CD4-positive, alpha-beta T cell (primary cell): Measurements from ENCODE around the gene CCDC33. TPM values are rescaled to one million over a fixed set of nuclear protein-coding genes. Genes with fewer than 3 reads are reported as not detected.

ENCODE experiments used
- ATAC-seq: fragments of 200-7000 bp; cut with Tn5 transposase; one replicate; pipeline ENCODE4 v1.10.0; 2022; ENCODE audit warnings: mild to moderate bottlenecking; ENCODE audit not compliant: poor library complexity
- CTCF ChIA-PET: fragments of 350-600 bp; sonication (Branson Sonifier 250); formaldehyde crosslinking; loops from one replicate; lab custom pipeline; 2021; ENCODE audit warnings: antibody characterized with exemption, inconsistent platforms; lab: Charles Lee
- POLR2A ChIA-PET: fragments of 350-600 bp; sonication (Branson Sonifier 250); formaldehyde crosslinking; loops from one replicate; lab custom pipeline; 2021; ENCODE audit warnings: antibody characterized with exemption, inconsistent platforms; lab: Charles Lee
- DNase-seq, 14 experiments: peaks; one replicate each; pipeline ENCODE4 v3.0.0-alpha.2; 2013 to 2020; ENCODE audit warnings: mixed read lengths in 2 of 14
- H3K27ac ChIP-seq, 2 donors: one replicate each; pipeline versions ENCODE4 v1.5.1 to v1.7.0; 2013; ENCODE audit warnings: low read length in 2 of 2, low read depth in 1 of 2, mild to moderate bottlenecking in 1 of 2
- H3K27me3 ChIP-seq, 2 experiments: 1 replicate in 1 of 2; 2 replicates in 1 of 2; pipeline versions ENCODE4 v1.6.1 to v1.7.0; 2013; ENCODE audit warnings: low read length in 2 of 2, control low read depth in 1 of 2, mild to moderate bottlenecking in 1 of 2, moderate library complexity in 1 of 2; ENCODE audit not compliant: insufficient read depth in 2 of 2, control insufficient read depth in 1 of 2
- H3K36me3 ChIP-seq: one replicate; pipeline ENCODE4 v1.6.1; 2013; ENCODE audit warnings: low read length, control low read depth; ENCODE audit not compliant: insufficient read depth
- H3K4me1 ChIP-seq: one replicate; pipeline ENCODE4 v1.6.1; 2013; ENCODE audit warnings: low read length, control low read depth; ENCODE audit not compliant: insufficient read depth
- H3K4me3 ChIP-seq: one replicate; pipeline ENCODE4 v1.5.1; 2013; ENCODE audit warnings: mild to moderate bottlenecking, low read length, moderate library complexity
- H3K9me3 ChIP-seq, 2 experiments: 1 replicate in 1 of 2; 2 replicates in 1 of 2; pipeline versions ENCODE4 v1.6.1 to v1.7.0; 2013; ENCODE audit warnings: low read length in 2 of 2, mild to moderate bottlenecking in 2 of 2, control low read depth in 1 of 2, moderate library complexity in 1 of 2; ENCODE audit not compliant: control insufficient read depth in 1 of 2, insufficient read depth in 1 of 2
- H3K27ac Mint-ChIP-seq: one replicate; pipeline ENCODE4 v1.8.0; 2020; ENCODE audit warnings: mixed read lengths
- H3K27me3 Mint-ChIP-seq: one replicate; pipeline ENCODE4 v1.8.0; 2021; ENCODE audit warnings: mixed read lengths
- H3K36me3 Mint-ChIP-seq: one replicate; pipeline ENCODE4 v1.8.0; 2021; ENCODE audit warnings: low read depth, mixed read lengths
- H3K4me1 Mint-ChIP-seq: one replicate; pipeline ENCODE4 v1.8.0; 2021; ENCODE audit warnings: low read depth, mixed read lengths
- H3K4me3 Mint-ChIP-seq: one replicate; pipeline ENCODE4 v1.8.0; 2020; ENCODE audit warnings: mild to moderate bottlenecking, mixed read lengths
- H3K9me3 Mint-ChIP-seq: one replicate; pipeline ENCODE4 v1.8.0; 2020; ENCODE audit warnings: mixed read lengths
- intact Hi-C, 2 experiments: fragments of 100-400 bp; cut with DNase I in 1 of 2; cut with micrococcal nuclease in 1 of 2; formaldehyde crosslinking; loops; one replicate each; pipeline versions ENCODE4 v1.15.1 to v1.9.0; 2023 to 2025; cut with DNase I, micrococcal nuclease
- total RNA-seq, 174 experiments: library from RNA in 2 of 174; stranded (reverse) in 2 of 174; gene quantifications; one replicate each; pipeline ENCODE4 v1.2.3 and lab custom pipeline; 2021 to 2026
- TF ChIP-seq, protein P1 (sequence below): fragments of 200-600 bp; IDR thresholded peaks from one replicate; pipeline ENCODE4 v1.8.0; 2022; ENCODE audit warnings: antibody characterized with exemption, mild to moderate bottlenecking

Gene CCDC33
- total RNA-seq, 2 experiments from 2014 or later = not detected

DNA sequence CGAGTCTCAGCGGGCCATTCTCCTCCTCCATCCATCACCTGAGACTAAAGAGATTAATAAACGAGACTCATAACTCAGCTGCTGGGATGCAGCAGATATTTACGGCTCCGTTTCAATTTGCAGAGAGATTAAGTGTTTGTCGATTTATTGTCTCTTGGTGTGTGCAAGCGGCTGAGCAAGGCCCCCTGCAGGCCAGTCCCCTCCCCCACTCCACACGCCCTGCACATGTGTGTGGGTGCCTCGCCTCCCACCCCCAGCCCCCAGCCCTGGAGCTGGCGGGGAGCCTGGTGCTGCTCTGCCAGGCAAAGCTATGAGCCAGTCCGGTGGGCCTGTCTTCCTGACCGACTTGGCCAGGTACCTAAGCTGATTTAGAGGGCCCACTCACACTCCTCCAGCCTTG, 68.3 kb downstream of the CCDC33 start:
- H3K4me3 ChIP-seq = no peak overlapping the region
- peaks cover 0 to 4% of the 10 kb centered on the region in 2 experiments for H3K9me3 ChIP-seq
- H3K27me3 ChIP-seq = peaks cover 18 to 21% of the 10 kb centered on the region in 2 experiments
- ATAC-seq (no peak), DNase-seq (no peak)
- ChIA-PET CTCF (no interaction called here), POLR2A (no interaction called here)
- H3K4me1 ChIP-seq = no peaks in the 10 kb centered on the region
- H3K9me3 Mint-ChIP-seq = no peaks in the 10 kb centered on the region
- H3K27ac Mint-ChIP-seq = no peak overlapping the region
- H3K27ac ChIP-seq = no peak overlapping the region
- no peak overlapping the region for H3K4me3 Mint-ChIP-seq
- TF ChIP-seq, protein P1, sequence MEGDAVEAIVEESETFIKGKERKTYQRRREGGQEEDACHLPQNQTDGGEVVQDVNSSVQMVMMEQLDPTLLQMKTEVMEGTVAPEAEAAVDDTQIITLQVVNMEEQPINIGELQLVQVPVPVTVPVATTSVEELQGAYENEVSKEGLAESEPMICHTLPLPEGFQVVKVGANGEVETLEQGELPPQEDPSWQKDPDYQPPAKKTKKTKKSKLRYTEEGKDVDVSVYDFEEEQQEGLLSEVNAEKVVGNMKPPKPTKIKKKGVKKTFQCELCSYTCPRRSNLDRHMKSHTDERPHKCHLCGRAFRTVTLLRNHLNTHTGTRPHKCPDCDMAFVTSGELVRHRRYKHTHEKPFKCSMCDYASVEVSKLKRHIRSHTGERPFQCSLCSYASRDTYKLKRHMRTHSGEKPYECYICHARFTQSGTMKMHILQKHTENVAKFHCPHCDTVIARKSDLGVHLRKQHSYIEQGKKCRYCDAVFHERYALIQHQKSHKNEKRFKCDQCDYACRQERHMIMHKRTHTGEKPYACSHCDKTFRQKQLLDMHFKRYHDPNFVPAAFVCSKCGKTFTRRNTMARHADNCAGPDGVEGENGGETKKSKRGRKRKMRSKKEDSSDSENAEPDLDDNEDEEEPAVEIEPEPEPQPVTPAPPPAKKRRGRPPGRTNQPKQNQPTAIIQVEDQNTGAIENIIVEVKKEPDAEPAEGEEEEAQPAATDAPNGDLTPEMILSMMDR = no peak
- H3K36me3 ChIP-seq = no peaks in the 10 kb centered on the region
- no peaks in the 10 kb centered on the region for H3K36me3 Mint-ChIP-seq
- H3K27me3 Mint-ChIP-seq = peaks cover 77% of the 10 kb centered on the region
- intact Hi-C loops = loop anchor here in 1 of 2 experiments (5.0 kb wide), 2 partner anchors 177 to 332 kb away; no protein-coding TSS in a partner anchor
- no peaks in the 10 kb centered on the region for H3K4me1 Mint-ChIP-seq

DNA sequence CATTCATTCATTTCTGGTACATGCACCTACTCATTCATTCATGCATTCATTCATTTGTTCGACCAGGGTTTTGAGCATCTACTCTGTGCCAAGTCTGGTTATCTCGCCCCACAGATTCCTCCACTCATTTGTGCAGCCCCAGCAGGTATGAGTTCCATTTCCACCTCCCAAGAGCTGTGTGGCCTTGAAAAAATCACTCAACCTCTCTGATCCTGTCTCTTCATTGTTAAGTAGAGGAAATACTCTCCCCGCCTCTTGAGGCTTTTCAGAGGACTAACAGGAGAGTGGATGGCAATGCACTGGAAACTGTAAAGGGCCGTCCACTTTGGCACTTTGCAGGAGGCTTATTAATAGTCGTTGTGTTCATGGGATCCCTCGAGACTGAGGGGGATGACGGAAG, 69.6 kb downstream of the CCDC33 start:
- peaks cover 67% of the 10 kb centered on the region for H3K27me3 Mint-ChIP-seq
- no peak overlapping the region for H3K27ac ChIP-seq
- no peaks in the 10 kb centered on the region for H3K4me1 Mint-ChIP-seq
- H3K9me3 ChIP-seq = no peaks in the 10 kb centered on the region
- no peaks in the 10 kb centered on the region for H3K4me1 ChIP-seq
- no peak for ATAC-seq
- peaks cover 18 to 20% of the 10 kb centered on the region in 2 experiments for H3K27me3 ChIP-seq
- no peaks in the 10 kb centered on the region for H3K36me3 ChIP-seq
- intact Hi-C loops = no loop called here
- TF ChIP-seq, protein P1 = no peak
- no peak overlapping the region for H3K27ac Mint-ChIP-seq
- CTCF ChIA-PET = no interaction called here
- POLR2A ChIA-PET = no interaction called here
- no peaks in the 10 kb centered on the region for H3K9me3 Mint-ChIP-seq
- no peak for DNase-seq
- H3K4me3 ChIP-seq = no peak overlapping the region
- no peaks in the 10 kb centered on the region for H3K36me3 Mint-ChIP-seq
- H3K4me3 Mint-ChIP-seq = no peak overlapping the region

DNA sequence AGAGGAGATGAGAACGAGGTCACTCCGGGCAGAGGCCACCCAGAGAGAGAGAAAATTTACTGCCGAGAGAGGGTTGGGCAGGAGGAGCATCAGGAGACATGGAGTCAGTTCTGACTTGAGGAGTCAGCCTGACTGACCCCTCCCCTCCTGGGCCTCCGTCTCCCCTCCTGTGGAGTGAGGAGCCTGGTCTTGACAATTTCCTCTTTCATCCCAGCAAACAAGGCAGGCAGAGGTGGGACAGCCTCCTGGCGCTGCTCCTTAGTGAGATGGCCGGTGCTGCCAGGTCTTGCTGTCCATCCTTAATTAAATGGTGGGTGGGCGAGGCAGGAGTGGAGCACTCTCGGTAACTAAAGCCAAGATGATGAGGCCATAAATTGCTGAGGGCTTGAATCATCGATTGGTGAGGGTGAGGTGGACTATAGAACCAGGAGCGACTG, 70.7 kb downstream of the CCDC33 start:
- Histone ChIP-seq H3K36me3 (no peaks in the 10 kb centered on the region), H3K4me1 (no peaks in the 10 kb centered on the region), H3K27me3 (peaks cover 11 to 17% of the 10 kb centered on the region in 2 experiments), H3K9me3 (no peaks in the 10 kb centered on the region), H3K27ac (no peak overlapping the region), H3K4me3 (no peak overlapping the region)
- ATAC-seq (no peak), DNase-seq (no peak)
- Mint-ChIP-seq H3K4me3 (no peak overlapping the region), H3K36me3 (no peaks in the 10 kb centered on the region), H3K9me3 (no peaks in the 10 kb centered on the region), H3K27ac (no peak overlapping the region), H3K4me1 (no peaks in the 10 kb centered on the region), H3K27me3 (peaks cover 59% of the 10 kb centered on the region)
- TF ChIP-seq, protein P1 = no peak
- intact Hi-C loops = no loop called here
- CTCF ChIA-PET = no interaction called here
- POLR2A ChIA-PET = no interaction called here
